ENCODE results near the gene RGMA.

The RGMA gene

GRCh38 chr15:93017526-93017925, 71.5 kb downstream of the RGMA start:
- DNase-seq (ENCODE audit: low read depth in 2 of 2): no peak

DNA sequence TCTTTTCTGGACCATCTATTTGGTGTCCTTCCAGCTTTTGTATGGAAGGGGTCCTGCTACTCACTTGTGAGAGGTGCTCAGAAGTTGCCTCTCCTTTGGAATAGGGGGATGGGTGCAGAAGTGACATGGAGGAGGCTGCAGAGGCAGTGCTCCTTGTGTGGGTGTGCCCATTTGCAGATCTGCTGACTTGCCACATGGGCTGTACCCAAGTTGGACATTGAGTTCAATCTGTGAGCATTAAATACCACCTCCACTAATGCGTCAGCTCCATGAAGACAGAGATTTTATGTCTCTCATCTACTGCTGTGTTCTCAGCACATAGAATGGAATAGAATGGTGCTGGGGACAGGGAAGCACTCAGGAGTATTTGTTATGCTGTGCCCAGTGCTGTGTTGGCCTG, 76.2 kb downstream of the RGMA start:
- DNase-seq (ENCODE audit: low read depth in 2 of 2): no peak

DNA sequence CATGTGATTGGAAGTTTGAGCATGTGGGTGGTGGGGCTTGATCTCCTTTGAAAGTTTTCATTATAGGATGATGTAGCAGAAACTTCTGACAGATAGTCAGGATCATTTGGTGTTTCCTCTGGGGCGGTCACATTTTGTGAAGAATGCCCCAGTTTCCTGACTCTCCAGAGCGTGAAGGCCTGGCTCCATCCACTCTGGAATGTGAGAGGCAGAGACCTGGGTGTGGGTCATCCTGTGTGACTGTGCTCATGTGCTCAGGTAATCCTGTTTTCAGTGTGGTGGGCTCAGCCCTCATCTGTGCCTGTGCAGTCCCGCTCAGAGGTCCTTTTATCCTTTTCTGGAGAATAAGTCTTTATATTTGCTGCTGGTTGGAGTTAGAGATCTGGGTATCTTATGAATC, 81.0 kb downstream of the RGMA start:
- DNase-seq (ENCODE audit: low read depth in 2 of 2): no peak

GRCh38 chr15:93005133-93005532, 83.9 kb downstream of the RGMA start:
- no peak for DNase-seq (ENCODE audit: low read depth in 2 of 2)

GRCh38 chr15:93001881-93002280, 87.1 kb downstream of the RGMA start:
- DNase-seq (ENCODE audit: low read depth in 2 of 2): no peak

- DNase-seq (ENCODE audit: low read depth in 2 of 2): no peak
Observed at GRCh38 chr15:93001156-93001555, 87.9 kb downstream of the RGMA start.

DNA sequence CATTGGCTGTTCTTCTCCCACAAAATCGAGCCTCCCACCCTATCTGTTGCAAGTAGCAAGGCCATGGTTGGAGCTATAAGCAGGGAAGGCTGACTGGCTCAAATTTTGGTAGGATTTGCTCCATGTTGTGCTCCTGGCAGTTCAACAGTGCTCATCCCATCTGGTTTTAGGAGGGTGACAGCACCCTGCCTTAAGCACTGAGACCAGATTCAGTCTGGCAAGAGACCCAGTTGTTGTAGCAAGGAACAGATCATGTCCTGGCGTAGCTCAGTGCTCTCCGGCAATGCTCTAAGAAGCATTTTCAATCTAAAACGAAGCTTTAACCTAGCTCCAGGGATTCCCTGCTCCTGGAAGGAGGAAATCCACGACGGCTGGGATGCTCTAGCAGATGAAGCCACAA, 91.2 kb downstream of the RGMA start:
- no peak for DNase-seq (ENCODE audit: low read depth in 2 of 2)

GRCh38 chr15:92992720-92993119, 96.3 kb downstream of the RGMA start:
- no peak for DNase-seq (ENCODE audit: low read depth in 2 of 2)

DNA sequence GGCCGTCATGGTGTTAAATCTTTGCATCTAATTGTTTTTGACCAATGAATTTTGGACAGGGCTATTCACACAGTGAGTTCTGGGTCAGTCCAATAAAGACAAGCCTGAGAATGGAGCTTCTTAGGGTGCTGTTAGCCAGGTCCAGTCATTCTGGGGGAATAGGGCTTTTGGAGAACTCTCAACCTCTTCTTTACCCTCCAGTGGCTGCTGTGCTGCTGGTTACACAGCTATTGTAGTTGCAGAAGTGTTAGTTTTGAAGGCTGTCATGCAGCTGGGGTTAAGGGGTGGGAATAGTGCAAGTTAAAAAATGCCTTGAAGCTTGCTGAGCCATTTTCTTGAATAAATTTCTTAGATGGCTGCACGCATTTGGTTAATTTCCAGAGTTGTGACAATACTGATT, 99.0 kb downstream of the RGMA start:
- no peak for DNase-seq (ENCODE audit: low read depth in 2 of 2)

DNA sequence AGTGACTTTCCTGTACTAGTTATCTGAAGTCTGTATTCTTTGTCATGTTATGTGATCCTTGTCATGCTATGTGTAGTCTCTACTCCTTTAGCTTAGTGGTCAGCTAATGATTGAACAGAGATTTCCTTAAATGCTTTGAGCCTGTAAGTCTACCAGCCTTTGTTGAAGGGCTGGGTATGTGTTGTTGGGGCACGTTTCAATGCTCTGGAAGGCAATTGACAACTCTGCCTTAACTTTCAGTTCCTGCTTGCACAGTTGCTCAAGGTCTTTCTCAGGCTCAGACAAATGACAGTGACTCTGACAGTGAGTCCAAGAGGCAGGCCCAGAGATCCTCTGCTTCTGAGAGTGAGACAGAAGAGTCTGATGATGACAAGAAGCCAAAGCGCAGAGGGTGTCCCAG, 99.5 kb downstream of the RGMA start:
- DNase-seq (ENCODE audit: low read depth in 2 of 2): no peak
